Measurements from ENCODE around the gene CHEK2. TPM values are rescaled to one million over a fixed set of nuclear protein-coding genes. Genes with fewer than 3 reads are reported as not detected.
"Not testable (repeated sequence)": the region's sequence is repeated elsewhere in the genome, so short reads cannot be mapped to it uniquely, and the experiment has no call there.

The CHEK2 gene
- total RNA-seq, 4 donors from 2014 or later: 7.1 to 16.0 (median 9.4) TPM

GRCh38 chr22:28670161-28670560 is 71.5 kb downstream of the CHEK2 start:
- TF ChIP-seq POLR2A (IDR thresholded peaks at IDR 0.05) (no peak), CTCF (IDR thresholded peaks at IDR 0.05) (no peak)
- Histone ChIP-seq H3K27ac (no peak overlapping the region), H3K9me3 (no peaks in the 10 kb centered on the region), H3K27me3 (no peaks in the 10 kb centered on the region), H3K4me1 (no peaks in the 10 kb centered on the region), H3K36me3 (no peaks in the 10 kb centered on the region), H3K4me3 (replicated peaks in 1 of 3) (no peak overlapping the region)
- intact Hi-C loops (cut with DNase I): no loop called here
- DNase-seq: no peak
- 91% methylated on average over 4 of the region's 4 CpGs for WGBS, 2 donors

- H3K9me3 ChIP-seq: no peaks in the 10 kb centered on the region
- no peaks in the 10 kb centered on the region for H3K27me3 ChIP-seq
- H3K4me3 ChIP-seq (replicated peaks in 1 of 3): no peak overlapping the region
- no peaks in the 10 kb centered on the region for H3K4me1 ChIP-seq
- TF ChIP-seq POLR2A (IDR thresholded peaks at IDR 0.05): no peak
- TF ChIP-seq CTCF (IDR thresholded peaks at IDR 0.05): no peak
- no peak for DNase-seq
- intact Hi-C loops (cut with DNase I): no loop called here
- no peak overlapping the region for H3K27ac ChIP-seq
- WGBS, 2 donors: 74 to 80% methylated on average over 2 of the region's 2 CpGs
- no peaks in the 10 kb centered on the region for H3K36me3 ChIP-seq
Observed at GRCh38 chr22:28669387-28669786, 72.2 kb downstream of the CHEK2 start.

- DNase-seq; intact Hi-C loops (cut with DNase I); H3K27me3 ChIP-seq; H3K27ac ChIP-seq; H3K9me3 ChIP-seq; H3K4me3 ChIP-seq (replicated peaks in 1 of 3); H3K4me1 ChIP-seq; H3K36me3 ChIP-seq: not testable (repeated sequence)
- WGBS, 2 donors: no CpG with 5 or more reads among the region's 13 CpGs
Observed at GRCh38 chr22:28663569-28663942, 78.1 kb downstream of the CHEK2 start.

- Histone ChIP-seq H3K36me3 (no peaks in the 10 kb centered on the region), H3K27me3 (no peaks in the 10 kb centered on the region), H3K4me3 (replicated peaks in 1 of 3) (no peak overlapping the region), H3K4me1 (no peaks in the 10 kb centered on the region), H3K27ac (no peak overlapping the region), H3K9me3 (no peaks in the 10 kb centered on the region)
- TF ChIP-seq POLR2A (IDR thresholded peaks at IDR 0.05): no peak
- no peak for TF ChIP-seq CTCF (IDR thresholded peaks at IDR 0.05)
- no peak for DNase-seq
- 84 to 87% methylated on average over 3 of the region's 3 CpGs for WGBS, 2 donors
- intact Hi-C loops (cut with DNase I): no loop called here
Observed at GRCh38 chr22:28658448-28658847, 83.2 kb downstream of the CHEK2 start.

GRCh38 chr22:28656181-28656580 is 85.4 kb downstream of the CHEK2 start:
- DNase-seq: no peak
- H3K27ac ChIP-seq: no peak overlapping the region
- WGBS, 2 donors: 97 to 98% methylated on average over 3 of the region's 3 CpGs
- H3K27me3 ChIP-seq: no peaks in the 10 kb centered on the region
- intact Hi-C loops (cut with DNase I): no loop called here
- no peaks in the 10 kb centered on the region for H3K36me3 ChIP-seq
- no peaks in the 10 kb centered on the region for H3K9me3 ChIP-seq
- TF ChIP-seq CTCF (IDR thresholded peaks at IDR 0.05) (no peak), POLR2A (IDR thresholded peaks at IDR 0.05) (no peak)
- no peaks in the 10 kb centered on the region for H3K4me1 ChIP-seq
- no peak overlapping the region for H3K4me3 ChIP-seq (replicated peaks in 1 of 3)

- DNase-seq: no peak
- no peak overlapping the region for H3K27ac ChIP-seq
- intact Hi-C loops (cut with DNase I): no loop called here
- H3K36me3 ChIP-seq: no peaks in the 10 kb centered on the region
- no peaks in the 10 kb centered on the region for H3K27me3 ChIP-seq
- H3K4me3 ChIP-seq (replicated peaks in 1 of 3): no peak overlapping the region
- TF ChIP-seq POLR2A (IDR thresholded peaks at IDR 0.05) (no peak), CTCF (IDR thresholded peaks at IDR 0.05) (no peak)
- H3K4me1 ChIP-seq: no peaks in the 10 kb centered on the region
- no peaks in the 10 kb centered on the region for H3K9me3 ChIP-seq
Observed at GRCh38 chr22:28650463-28650862, 91.2 kb downstream of the CHEK2 start.
